Neutrophil (primary cell): Measurements from ENCODE around the gene CACNA2D1.

Source experiments
- H3K27ac ChIP-seq: fragments of 200-600 bp; sonication (generic); 2 replicates; pipeline ENCODE4 v1.5.1; 2016; ENCODE audit warnings: mild to moderate bottlenecking, moderate library complexity
- H3K27me3 ChIP-seq: fragments of 200-600 bp; sonication (generic); 2 replicates; pipeline ENCODE4 v1.6.0; 2016; ENCODE audit warnings: mild to moderate bottlenecking
- H3K36me3 ChIP-seq: fragments of 200-600 bp; sonication (generic); 2 replicates; pipeline ENCODE4 v1.5.1; 2017
- H3K4me1 ChIP-seq, 2 experiments: fragments of 200-600 bp in 1 of 2; sonication (generic) in 1 of 2; 1 replicate in 1 of 2; 2 replicates in 1 of 2; pipeline versions ENCODE4 v1.5.1 to v1.6.1; 2013 to 2016; ENCODE audit warnings: low read depth in 1 of 2, low read length in 1 of 2, mild to moderate bottlenecking in 1 of 2, moderate library complexity in 1 of 2; ENCODE audit not compliant: control insufficient read depth in 1 of 2, insufficient read depth in 1 of 2
- H3K4me3 ChIP-seq, 2 experiments: fragments of 200-600 bp in 1 of 2; sonication (generic) in 1 of 2; 1 replicate in 1 of 2; 2 replicates in 1 of 2; pipeline ENCODE4 v1.5.1; 2013 to 2016; ENCODE audit warnings: low read depth in 1 of 2, low read length in 1 of 2, mild to moderate bottlenecking in 1 of 2, moderate library complexity in 1 of 2
- H3K9me3 ChIP-seq: fragments of 200-600 bp; sonication (generic); 2 replicates; pipeline ENCODE4 v1.5.1; 2016
- CTCF ChIP-seq: fragments of 200-600 bp; sonication (generic); IDR thresholded peaks from 2 replicates; pipeline ENCODE4 v1.5.1; 2016; ENCODE audit warnings: antibody characterized with exemption

Gene CACNA2D1

GRCh38 chr7:82364671-82365070 lies 78.9 kb downstream of the CACNA2D1 start:
- Histone ChIP-seq H3K27me3 (no peaks in the 10 kb centered on the region), H3K4me1 (no peaks in the 10 kb centered on the region), H3K27ac (no peak overlapping the region), H3K9me3 (no peaks in the 10 kb centered on the region), H3K36me3 (no peaks in the 10 kb centered on the region), H3K4me3 (no peak overlapping the region)
- TF ChIP-seq CTCF = no peak

GRCh38 chr7:82364048-82364447 lies 79.5 kb downstream of the CACNA2D1 start:
- no peaks in the 10 kb centered on the region for H3K27me3 ChIP-seq
- TF ChIP-seq CTCF = no peak
- H3K27ac ChIP-seq = no peak overlapping the region
- no peaks in the 10 kb centered on the region for H3K36me3 ChIP-seq
- H3K9me3 ChIP-seq = no peaks in the 10 kb centered on the region
- H3K4me3 ChIP-seq = no peak overlapping the region
- no peaks in the 10 kb centered on the region for H3K4me1 ChIP-seq

DNA sequence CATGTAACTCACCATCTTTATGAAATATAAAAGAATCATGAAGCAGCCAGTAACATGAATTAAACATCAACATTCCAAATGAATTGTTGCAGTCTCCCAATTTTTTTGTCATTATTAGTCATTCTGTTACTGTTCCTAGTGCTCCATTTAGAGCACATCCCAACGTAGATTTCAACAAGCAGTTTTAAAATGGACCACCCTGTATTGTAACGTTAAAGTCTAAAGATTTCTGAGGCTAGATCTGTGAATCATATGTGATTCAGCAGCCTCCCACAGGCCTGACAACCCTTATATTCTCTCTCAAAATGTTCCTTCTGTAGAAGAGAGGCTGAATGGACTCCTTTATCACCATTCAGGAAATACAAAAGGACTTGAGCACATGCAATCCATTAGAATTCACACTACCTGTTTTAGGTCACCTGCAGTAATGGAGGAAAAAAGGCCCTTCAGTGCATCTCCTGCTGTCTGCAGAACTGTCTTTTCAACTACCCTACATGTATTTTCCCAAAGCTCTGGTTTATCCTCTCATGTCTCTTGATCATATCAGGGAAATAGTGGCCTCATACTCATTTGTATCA lies 81.4 kb downstream of the CACNA2D1 start:
- H3K4me3 ChIP-seq = no peak overlapping the region
- no peaks in the 10 kb centered on the region for H3K9me3 ChIP-seq
- no peaks in the 10 kb centered on the region for H3K36me3 ChIP-seq
- no peak for TF ChIP-seq CTCF
- H3K27ac ChIP-seq = no peak overlapping the region
- H3K27me3 ChIP-seq = no peaks in the 10 kb centered on the region
- no peaks in the 10 kb centered on the region for H3K4me1 ChIP-seq

DNA sequence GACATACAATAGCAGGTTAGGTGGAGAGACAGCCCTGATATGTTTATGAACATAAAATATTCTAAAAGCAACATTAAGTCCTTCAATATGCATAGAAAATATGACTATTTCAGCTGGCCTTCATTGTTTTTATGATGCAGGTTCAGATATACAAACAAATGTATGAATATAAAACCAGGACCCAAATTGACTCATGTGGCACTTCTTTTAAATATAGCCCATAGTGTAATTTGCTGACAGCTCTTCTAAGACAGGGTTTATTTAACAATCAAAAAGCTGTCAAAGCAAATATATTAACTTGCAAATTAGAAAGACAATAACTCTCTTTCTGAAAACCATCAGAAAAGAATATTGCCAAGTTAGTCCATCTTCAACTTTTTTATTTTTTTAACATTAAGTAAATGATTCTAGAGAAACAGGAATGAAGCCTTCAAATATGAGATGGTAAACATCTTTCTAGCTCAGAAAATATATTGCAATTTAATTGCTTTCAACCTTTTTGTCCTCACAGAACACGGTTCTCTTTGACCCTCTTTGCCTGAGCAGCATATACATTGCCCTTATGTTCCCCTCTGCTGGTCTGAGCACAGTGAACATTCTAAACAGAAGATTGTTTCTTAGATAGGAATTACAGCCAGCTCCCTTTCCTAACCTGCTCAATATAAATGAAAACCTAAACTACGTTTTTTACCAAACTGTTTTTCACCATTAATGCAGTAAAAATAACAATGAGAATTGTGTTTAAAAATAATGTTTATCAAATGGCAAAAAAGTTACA lies 82.8 kb downstream of the CACNA2D1 start:
- no peaks in the 10 kb centered on the region for H3K4me1 ChIP-seq
- no peak overlapping the region for H3K27ac ChIP-seq
- TF ChIP-seq CTCF = no peak
- no peaks in the 10 kb centered on the region for H3K36me3 ChIP-seq
- no peaks in the 10 kb centered on the region for H3K27me3 ChIP-seq
- no peak overlapping the region for H3K4me3 ChIP-seq
- no peaks in the 10 kb centered on the region for H3K9me3 ChIP-seq

DNA sequence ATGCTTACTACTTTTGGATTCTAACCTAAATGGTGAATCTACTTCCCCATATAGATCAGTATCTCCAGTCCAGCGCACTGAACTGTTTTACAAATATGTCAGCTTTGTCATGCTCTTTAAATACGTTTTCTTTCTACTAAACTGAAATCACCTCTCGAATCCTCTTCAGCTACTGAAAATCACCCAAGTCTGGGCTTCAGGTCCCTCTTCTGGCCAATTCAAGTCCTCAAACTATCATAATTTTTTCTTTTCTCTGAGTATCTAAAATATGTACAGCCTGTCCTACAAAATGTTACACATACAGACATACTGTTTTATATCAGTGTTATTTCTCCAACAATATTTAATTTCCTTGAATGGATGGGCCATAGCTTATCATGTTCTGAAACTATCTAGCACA lies 84.2 kb downstream of the CACNA2D1 start:
- Histone ChIP-seq H3K36me3 (no peaks in the 10 kb centered on the region), H3K27ac (no peak overlapping the region), H3K27me3 (no peaks in the 10 kb centered on the region), H3K9me3 (no peaks in the 10 kb centered on the region), H3K4me1 (no peaks in the 10 kb centered on the region), H3K4me3 (no peak overlapping the region)
- TF ChIP-seq CTCF = no peak
